ENCODE data around the gene AKAP9. TPM values are rescaled to one million over a fixed set of nuclear protein-coding genes. Genes with fewer than 3 reads are reported as not detected.

The AKAP9 gene
- total and polyA plus RNA-seq, 9 donors = 63.1 to 94.0 (median 79.0) TPM

Other genes with a start within 250 kb of the AKAP9 start
- gene MTERF1, start 60.2 kb upstream of the AKAP9 start, total RNA-seq = 14.0 TPM
- gene MTERF1, start 60.2 kb upstream of the AKAP9 start, polyA plus RNA-seq (ENCODE audit: insufficient read depth in 1 of 8, insufficient read length in 8 of 8, low replicate concordance in 1 of 8) = 10 to 100 TPM in 4 of 8 donors, 1 to 10 TPM in 4; 9.3 to 12.3 (median 10.0) TPM
- 44.1 TPM for gene CYP51A1, start 193.6 kb downstream of the AKAP9 start, total RNA-seq
- 10 to 100 TPM; 22.7 to 37.7 (median 30.0) TPM for gene CYP51A1, start 193.6 kb downstream of the AKAP9 start, polyA plus RNA-seq (ENCODE audit: insufficient read depth in 1 of 8, insufficient read length in 8 of 8, low replicate concordance in 1 of 8)
- 0.31 TPM for gene LRRD1, start 238.3 kb downstream of the AKAP9 start, total RNA-seq
- under 1 TPM; 0.11 to 0.64 (median 0.28) TPM for gene LRRD1, start 238.3 kb downstream of the AKAP9 start, polyA plus RNA-seq (ENCODE audit: insufficient read depth in 1 of 8, insufficient read length in 8 of 8, low replicate concordance in 1 of 8)